GM23338 (cell line): ENCODE data around the gene CEACAM21. TPM values are rescaled to one million over a fixed set of nuclear protein-coding genes. Genes with fewer than 3 reads are reported as not detected.

Experiments
- ATAC-seq: fragments of 200-7000 bp; cut with Tn5 transposase; 3 replicates; pipeline ENCODE4 v1.9.1; 2020
- DNase-seq: peaks from one replicate; pipeline ENCODE4 v3.0.0-alpha.2; 2015; ENCODE audit warnings: low spot score
- H2AFZ ChIP-seq: fragments of 200-600 bp; sonication (generic); 2 replicates; pipeline ENCODE4 v1.8.0; 2016; ENCODE audit warnings: antibody characterized with exemption, mild to moderate bottlenecking, moderate library complexity
- H3F3A ChIP-seq: fragments of 200-600 bp; sonication (generic); replicated peaks from 2 replicates; pipeline ENCODE4 v1.8.0; 2017; ENCODE audit warnings: antibody characterized with exemption, mixed run types, low read depth
- H3K27ac ChIP-seq: fragments of 200-600 bp; sonication (generic); 2 replicates; pipeline ENCODE4 v1.6.1; 2016; ENCODE audit warnings: low read depth
- H3K27me3 ChIP-seq: fragments of 200-600 bp; sonication (generic); 2 replicates; pipeline ENCODE4 v1.8.0; 2016; ENCODE audit warnings: mild to moderate bottlenecking, mixed run types, moderate library complexity; ENCODE audit not compliant: insufficient read depth
- H3K36me3 ChIP-seq: fragments of 200-600 bp; sonication (generic); 2 replicates; pipeline ENCODE4 v1.8.0; 2016; ENCODE audit warnings: mild to moderate bottlenecking; ENCODE audit not compliant: insufficient read depth
- H3K4me1 ChIP-seq: fragments of 200-600 bp; sonication (generic); 2 replicates; pipeline ENCODE4 v1.8.0; 2016; ENCODE audit warnings: mild to moderate bottlenecking, moderate library complexity; ENCODE audit not compliant: insufficient read depth
- H3K4me2 ChIP-seq: fragments of 200-600 bp; sonication (generic); 2 replicates; pipeline ENCODE4 v1.7.1; 2017; ENCODE audit warnings: mixed run types
- H3K4me3 ChIP-seq: fragments of 200-600 bp; sonication (generic); 2 replicates; pipeline ENCODE4 v1.6.1; 2016; ENCODE audit warnings: mixed run types
- H3K79me2 ChIP-seq: fragments of 200-600 bp; sonication (generic); replicated peaks from 2 replicates; pipeline ENCODE4 v1.8.0; 2017; ENCODE audit warnings: mild to moderate bottlenecking; ENCODE audit not compliant: insufficient read depth
- H3K9me2 ChIP-seq: fragments of 200-600 bp; sonication (generic); 2 replicates; pipeline ENCODE4 v1.8.0; 2017; ENCODE audit not compliant: insufficient read depth
- H4K20me1 ChIP-seq: fragments of 200-600 bp; sonication (generic); replicated peaks from 2 replicates; pipeline ENCODE4 v1.8.0; 2017; ENCODE audit warnings: mild to moderate bottlenecking; ENCODE audit not compliant: insufficient read depth
- H3K27ac Mint-ChIP-seq: 2 replicates; pipeline ENCODE4 v1.8.0; 2020; ENCODE audit warnings: inconsistent platforms, mild to moderate bottlenecking, moderate library complexity, mixed read lengths
- H3K27me3 Mint-ChIP-seq: 3 replicates; pipeline ENCODE4 v1.8.0; 2022; ENCODE audit warnings: low read depth, mild to moderate bottlenecking, moderate library complexity, mixed read lengths, inconsistent platforms; ENCODE audit not compliant: insufficient read depth, poor library complexity
- H3K36me3 Mint-ChIP-seq: 3 replicates; pipeline ENCODE4 v1.8.0; 2021; ENCODE audit warnings: low read depth, mild to moderate bottlenecking, inconsistent platforms, moderate library complexity, mixed read lengths
- H3K4me1 Mint-ChIP-seq: 3 replicates; pipeline ENCODE4 v1.8.0; 2020; ENCODE audit warnings: mild to moderate bottlenecking, inconsistent platforms, mixed read lengths
- H3K4me3 Mint-ChIP-seq: 3 replicates; pipeline ENCODE4 v1.8.0; 2021; ENCODE audit warnings: moderate library complexity, mild to moderate bottlenecking, inconsistent platforms, mixed read lengths
- H3K9me3 Mint-ChIP-seq: 3 replicates; pipeline ENCODE4 v1.8.0; 2020; ENCODE audit warnings: moderate library complexity, mild to moderate bottlenecking, inconsistent platforms, mixed read lengths
- CREB1 ChIP-seq: fragments of 250-450 bp; sonication (Bioruptor Pico); IDR thresholded peaks from 2 replicates; pipeline ENCODE4 v1.5.0; 2020; ENCODE audit warnings: low read depth, mild to moderate bottlenecking, moderate library complexity
- EZH2 ChIP-seq: fragments of 200-600 bp; sonication (generic); IDR thresholded peaks from one replicate; pipeline ENCODE4 v1.8.0; 2017; ENCODE audit warnings: antibody characterized with exemption, mild to moderate bottlenecking, low read depth; ENCODE audit not compliant: unreplicated experiment
- EZH2phosphoT487 ChIP-seq: fragments of 200-600 bp; sonication (generic); IDR thresholded peaks from one replicate; pipeline ENCODE4 v1.8.1; 2018; ENCODE audit warnings: antibody characterized with exemption; ENCODE audit not compliant: unreplicated experiment
- JUNB ChIP-seq: IDR thresholded peaks from one replicate; pipeline ENCODE4 v1.6.1; 2016; ENCODE audit warnings: antibody characterized with exemption; ENCODE audit not compliant: unreplicated experiment
- NANOG ChIP-seq: IDR thresholded peaks from 2 replicates; pipeline ENCODE4 v1.6.1; 2016; ENCODE audit warnings: antibody characterized with exemption, borderline replicate concordance
- POLR2AphosphoS5 ChIP-seq: IDR thresholded peaks from 2 replicates; pipeline ENCODE4 v1.6.1; 2016; ENCODE audit warnings: antibody characterized with exemption, low read depth
- STAT1 ChIP-seq: IDR thresholded peaks from one replicate; pipeline ENCODE4 v1.6.1; 2016; ENCODE audit warnings: antibody characterized with exemption; ENCODE audit not compliant: unreplicated experiment
- ZNF114 ChIP-seq: fragments of 250-450 bp; sonication (Bioruptor Pico); IDR thresholded peaks from 2 replicates; pipeline ENCODE4 v1.5.0; 2020; ENCODE audit warnings: mild to moderate bottlenecking, moderate library complexity
- ZNF331 ChIP-seq: fragments of 250-450 bp; sonication (Bioruptor Pico); IDR thresholded peaks from 2 replicates; pipeline ENCODE4 v1.5.0; 2020; ENCODE audit warnings: low read depth, mild to moderate bottlenecking, moderate library complexity
- polyA plus RNA-seq: library from polyadenylated mRNA; unstranded; fragments of >200 nt; fragmentation: Nextera tagmentation; extraction: Ambion mirVana; gene quantifications from 2 replicates; pipeline ENCODE4 v1.2.1, GENCODE V29; 2016
- total RNA-seq: library from RNA; depleted of rRNA; stranded (reverse); fragments of >200 nt; shearing (Covaris generic); gene quantifications from 2 replicates; pipeline ENCODE4 v1.2.3, GENCODE V29; 2014
- TF ChIP-seq, protein P1 (sequence below): IDR thresholded peaks from one replicate; pipeline ENCODE4 v1.6.1; 2018; ENCODE audit warnings: antibody characterized with exemption; ENCODE audit not compliant: unreplicated experiment
- TF ChIP-seq, protein P2 (sequence below): fragments of 250-450 bp; sonication (Bioruptor Pico); IDR thresholded peaks from 2 replicates; pipeline ENCODE4 v1.5.0; 2020; ENCODE audit warnings: mild to moderate bottlenecking, moderate library complexity
- TF ChIP-seq, protein P3 (sequence below), 2 experiments: fragments of 200-600 bp in 1 of 2; sonication (generic) in 1 of 2; conservative IDR thresholded peaks; 2 replicates each; pipeline versions ENCODE4 v1.5.1 to v1.6.1; 2016 to 2017; ENCODE audit warnings: antibody characterized with exemption in 2 of 2, low read depth in 2 of 2, mild to moderate bottlenecking in 2 of 2, moderate library complexity in 1 of 2
- TF ChIP-seq, protein P4 (sequence below): IDR thresholded peaks from 2 replicates; pipeline ENCODE4 v1.6.1; 2016; ENCODE audit warnings: antibody characterized with exemption

CEACAM21 gene
- total and polyA plus RNA-seq, 2 experiments from 2014 or later = not detected

DNA sequence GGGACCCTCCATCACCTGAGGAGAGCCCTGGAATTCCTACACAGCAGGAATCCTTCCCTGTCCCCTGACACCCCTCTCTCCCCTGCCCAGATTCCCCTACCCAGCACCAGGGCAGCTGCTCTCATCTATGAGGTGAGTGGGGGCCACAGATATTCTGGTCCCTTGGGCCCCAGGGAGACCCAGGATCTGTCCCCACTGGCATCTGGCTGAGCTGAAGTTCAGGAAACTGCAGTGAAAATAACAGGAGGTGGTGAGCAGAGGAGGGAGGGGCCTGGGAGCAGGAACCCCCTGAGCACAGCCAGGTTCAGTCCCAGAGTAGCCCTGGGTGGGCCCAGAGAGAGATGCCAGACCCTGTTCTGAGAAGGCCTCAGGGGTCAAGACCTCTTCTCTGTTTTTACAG, 10.1 kb downstream of the CEACAM21 start:
- Histone ChIP-seq H3K27ac (no peak overlapping the region), H3K9me2 (no peaks in the 10 kb centered on the region), H3K4me1 (no peaks in the 10 kb centered on the region), H3K4me2 (no peak overlapping the region), H4K20me1 (no peaks in the 10 kb centered on the region), H3K79me2 (no peaks in the 10 kb centered on the region), H3F3A (no peaks in the 10 kb centered on the region), H3K36me3 (no peaks in the 10 kb centered on the region), H3K4me3 (no peak overlapping the region), H2AFZ (no peak overlapping the region), H3K27me3 (no peaks in the 10 kb centered on the region)
- ATAC-seq = no peak
- Mint-ChIP-seq H3K36me3 (peaks cover 23% of the 10 kb centered on the region), H3K27me3 (peaks cover 22% of the 10 kb centered on the region), H3K27ac (no peak overlapping the region), H3K9me3 (peaks cover 52% of the 10 kb centered on the region), H3K4me3 (no peak overlapping the region), H3K4me1 (no peaks in the 10 kb centered on the region)
- no peak for TF ChIP-seq EZH2
- TF ChIP-seq POLR2AphosphoS5 = no peak
- TF ChIP-seq ZNF331 = no peak
- TF ChIP-seq ZNF114 (CRISPR knock-in tag) = no peak
- TF ChIP-seq, protein P1, sequence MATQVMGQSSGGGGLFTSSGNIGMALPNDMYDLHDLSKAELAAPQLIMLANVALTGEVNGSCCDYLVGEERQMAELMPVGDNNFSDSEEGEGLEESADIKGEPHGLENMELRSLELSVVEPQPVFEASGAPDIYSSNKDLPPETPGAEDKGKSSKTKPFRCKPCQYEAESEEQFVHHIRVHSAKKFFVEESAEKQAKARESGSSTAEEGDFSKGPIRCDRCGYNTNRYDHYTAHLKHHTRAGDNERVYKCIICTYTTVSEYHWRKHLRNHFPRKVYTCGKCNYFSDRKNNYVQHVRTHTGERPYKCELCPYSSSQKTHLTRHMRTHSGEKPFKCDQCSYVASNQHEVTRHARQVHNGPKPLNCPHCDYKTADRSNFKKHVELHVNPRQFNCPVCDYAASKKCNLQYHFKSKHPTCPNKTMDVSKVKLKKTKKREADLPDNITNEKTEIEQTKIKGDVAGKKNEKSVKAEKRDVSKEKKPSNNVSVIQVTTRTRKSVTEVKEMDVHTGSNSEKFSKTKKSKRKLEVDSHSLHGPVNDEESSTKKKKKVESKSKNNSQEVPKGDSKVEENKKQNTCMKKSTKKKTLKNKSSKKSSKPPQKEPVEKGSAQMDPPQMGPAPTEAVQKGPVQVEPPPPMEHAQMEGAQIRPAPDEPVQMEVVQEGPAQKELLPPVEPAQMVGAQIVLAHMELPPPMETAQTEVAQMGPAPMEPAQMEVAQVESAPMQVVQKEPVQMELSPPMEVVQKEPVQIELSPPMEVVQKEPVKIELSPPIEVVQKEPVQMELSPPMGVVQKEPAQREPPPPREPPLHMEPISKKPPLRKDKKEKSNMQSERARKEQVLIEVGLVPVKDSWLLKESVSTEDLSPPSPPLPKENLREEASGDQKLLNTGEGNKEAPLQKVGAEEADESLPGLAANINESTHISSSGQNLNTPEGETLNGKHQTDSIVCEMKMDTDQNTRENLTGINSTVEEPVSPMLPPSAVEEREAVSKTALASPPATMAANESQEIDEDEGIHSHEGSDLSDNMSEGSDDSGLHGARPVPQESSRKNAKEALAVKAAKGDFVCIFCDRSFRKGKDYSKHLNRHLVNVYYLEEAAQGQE = no peak
- no peak for TF ChIP-seq EZH2phosphoT487
- TF ChIP-seq NANOG = no peak
- TF ChIP-seq STAT1 = no peak
- TF ChIP-seq, protein P2, sequence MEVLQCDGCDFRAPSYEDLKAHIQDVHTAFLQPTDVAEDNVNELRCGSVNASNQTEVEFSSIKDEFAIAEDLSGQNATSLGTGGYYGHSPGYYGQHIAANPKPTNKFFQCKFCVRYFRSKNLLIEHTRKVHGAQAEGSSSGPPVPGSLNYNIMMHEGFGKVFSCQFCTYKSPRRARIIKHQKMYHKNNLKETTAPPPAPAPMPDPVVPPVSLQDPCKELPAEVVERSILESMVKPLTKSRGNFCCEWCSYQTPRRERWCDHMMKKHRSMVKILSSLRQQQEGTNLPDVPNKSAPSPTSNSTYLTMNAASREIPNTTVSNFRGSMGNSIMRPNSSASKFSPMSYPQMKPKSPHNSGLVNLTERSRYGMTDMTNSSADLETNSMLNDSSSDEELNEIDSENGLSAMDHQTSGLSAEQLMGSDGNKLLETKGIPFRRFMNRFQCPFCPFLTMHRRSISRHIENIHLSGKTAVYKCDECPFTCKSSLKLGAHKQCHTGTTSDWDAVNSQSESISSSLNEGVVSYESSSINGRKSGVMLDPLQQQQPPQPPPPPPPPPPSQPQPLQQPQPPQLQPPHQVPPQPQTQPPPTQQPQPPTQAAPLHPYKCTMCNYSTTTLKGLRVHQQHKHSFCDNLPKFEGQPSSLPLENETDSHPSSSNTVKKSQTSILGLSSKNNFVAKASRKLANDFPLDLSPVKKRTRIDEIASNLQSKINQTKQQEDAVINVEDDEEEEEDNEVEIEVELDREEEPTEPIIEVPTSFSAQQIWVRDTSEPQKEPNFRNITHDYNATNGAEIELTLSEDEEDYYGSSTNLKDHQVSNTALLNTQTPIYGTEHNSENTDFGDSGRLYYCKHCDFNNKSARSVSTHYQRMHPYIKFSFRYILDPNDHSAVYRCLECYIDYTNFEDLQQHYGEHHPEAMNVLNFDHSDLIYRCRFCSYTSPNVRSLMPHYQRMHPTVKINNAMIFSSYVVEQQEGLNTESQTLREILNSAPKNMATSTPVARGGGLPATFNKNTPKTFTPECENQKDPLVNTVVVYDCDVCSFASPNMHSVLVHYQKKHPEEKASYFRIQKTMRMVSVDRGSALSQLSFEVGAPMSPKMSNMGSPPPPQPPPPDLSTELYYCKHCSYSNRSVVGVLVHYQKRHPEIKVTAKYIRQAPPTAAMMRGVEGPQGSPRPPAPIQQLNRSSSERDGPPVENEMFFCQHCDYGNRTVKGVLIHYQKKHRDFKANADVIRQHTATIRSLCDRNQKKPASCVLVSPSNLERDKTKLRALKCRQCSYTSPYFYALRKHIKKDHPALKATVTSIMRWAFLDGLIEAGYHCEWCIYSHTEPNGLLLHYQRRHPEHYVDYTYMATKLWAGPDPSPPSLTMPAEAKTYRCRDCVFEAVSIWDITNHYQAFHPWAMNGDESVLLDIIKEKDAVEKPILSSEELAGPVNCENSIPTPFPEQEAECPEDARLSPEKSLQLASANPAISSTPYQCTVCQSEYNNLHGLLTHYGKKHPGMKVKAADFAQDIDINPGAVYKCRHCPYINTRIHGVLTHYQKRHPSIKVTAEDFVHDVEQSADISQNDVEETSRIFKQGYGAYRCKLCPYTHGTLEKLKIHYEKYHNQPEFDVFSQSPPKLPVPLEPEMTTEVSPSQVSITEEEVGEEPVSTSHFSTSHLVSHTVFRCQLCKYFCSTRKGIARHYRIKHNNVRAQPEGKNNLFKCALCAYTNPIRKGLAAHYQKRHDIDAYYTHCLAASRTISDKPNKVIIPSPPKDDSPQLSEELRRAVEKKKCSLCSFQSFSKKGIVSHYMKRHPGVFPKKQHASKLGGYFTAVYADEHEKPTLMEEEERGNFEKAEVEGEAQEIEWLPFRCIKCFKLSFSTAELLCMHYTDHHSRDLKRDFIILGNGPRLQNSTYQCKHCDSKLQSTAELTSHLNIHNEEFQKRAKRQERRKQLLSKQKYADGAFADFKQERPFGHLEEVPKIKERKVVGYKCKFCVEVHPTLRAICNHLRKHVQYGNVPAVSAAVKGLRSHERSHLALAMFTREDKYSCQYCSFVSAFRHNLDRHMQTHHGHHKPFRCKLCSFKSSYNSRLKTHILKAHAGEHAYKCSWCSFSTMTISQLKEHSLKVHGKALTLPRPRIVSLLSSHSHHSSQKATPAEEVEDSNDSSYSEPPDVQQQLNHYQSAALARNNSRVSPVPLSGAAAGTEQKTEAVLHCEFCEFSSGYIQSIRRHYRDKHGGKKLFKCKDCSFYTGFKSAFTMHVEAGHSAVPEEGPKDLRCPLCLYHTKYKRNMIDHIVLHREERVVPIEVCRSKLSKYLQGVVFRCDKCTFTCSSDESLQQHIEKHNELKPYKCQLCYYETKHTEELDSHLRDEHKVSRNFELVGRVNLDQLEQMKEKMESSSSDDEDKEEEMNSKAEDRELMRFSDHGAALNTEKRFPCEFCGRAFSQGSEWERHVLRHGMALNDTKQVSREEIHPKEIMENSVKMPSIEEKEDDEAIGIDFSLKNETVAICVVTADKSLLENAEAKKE (CRISPR knock-in tag) = no peak
- no peak for TF ChIP-seq JUNB
- no peak for TF ChIP-seq CREB1 (CRISPR knock-in tag)
- TF ChIP-seq, protein P3, sequence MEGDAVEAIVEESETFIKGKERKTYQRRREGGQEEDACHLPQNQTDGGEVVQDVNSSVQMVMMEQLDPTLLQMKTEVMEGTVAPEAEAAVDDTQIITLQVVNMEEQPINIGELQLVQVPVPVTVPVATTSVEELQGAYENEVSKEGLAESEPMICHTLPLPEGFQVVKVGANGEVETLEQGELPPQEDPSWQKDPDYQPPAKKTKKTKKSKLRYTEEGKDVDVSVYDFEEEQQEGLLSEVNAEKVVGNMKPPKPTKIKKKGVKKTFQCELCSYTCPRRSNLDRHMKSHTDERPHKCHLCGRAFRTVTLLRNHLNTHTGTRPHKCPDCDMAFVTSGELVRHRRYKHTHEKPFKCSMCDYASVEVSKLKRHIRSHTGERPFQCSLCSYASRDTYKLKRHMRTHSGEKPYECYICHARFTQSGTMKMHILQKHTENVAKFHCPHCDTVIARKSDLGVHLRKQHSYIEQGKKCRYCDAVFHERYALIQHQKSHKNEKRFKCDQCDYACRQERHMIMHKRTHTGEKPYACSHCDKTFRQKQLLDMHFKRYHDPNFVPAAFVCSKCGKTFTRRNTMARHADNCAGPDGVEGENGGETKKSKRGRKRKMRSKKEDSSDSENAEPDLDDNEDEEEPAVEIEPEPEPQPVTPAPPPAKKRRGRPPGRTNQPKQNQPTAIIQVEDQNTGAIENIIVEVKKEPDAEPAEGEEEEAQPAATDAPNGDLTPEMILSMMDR (conservative IDR thresholded peaks at IDR 0.05; ENCODE audit: low read depth in 2 of 2) = no peak
- TF ChIP-seq, protein P4, sequence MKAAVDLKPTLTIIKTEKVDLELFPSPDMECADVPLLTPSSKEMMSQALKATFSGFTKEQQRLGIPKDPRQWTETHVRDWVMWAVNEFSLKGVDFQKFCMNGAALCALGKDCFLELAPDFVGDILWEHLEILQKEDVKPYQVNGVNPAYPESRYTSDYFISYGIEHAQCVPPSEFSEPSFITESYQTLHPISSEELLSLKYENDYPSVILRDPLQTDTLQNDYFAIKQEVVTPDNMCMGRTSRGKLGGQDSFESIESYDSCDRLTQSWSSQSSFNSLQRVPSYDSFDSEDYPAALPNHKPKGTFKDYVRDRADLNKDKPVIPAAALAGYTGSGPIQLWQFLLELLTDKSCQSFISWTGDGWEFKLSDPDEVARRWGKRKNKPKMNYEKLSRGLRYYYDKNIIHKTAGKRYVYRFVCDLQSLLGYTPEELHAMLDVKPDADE = no peak
- DNase-seq = no peak
